SIG-M5 (cell line): ENCODE results near the gene DYNC1H1.

Experiments used
- DNase-seq: peaks from one replicate; lab custom pipeline; 2025; lab: John Stamatoyannopoulos, UW

DYNC1H1 gene

GRCh38 chr14:102088012-102088792 lies 123.8 kb downstream of the DYNC1H1 start:
- DNase-seq, result peak; percentile 32

DNA sequence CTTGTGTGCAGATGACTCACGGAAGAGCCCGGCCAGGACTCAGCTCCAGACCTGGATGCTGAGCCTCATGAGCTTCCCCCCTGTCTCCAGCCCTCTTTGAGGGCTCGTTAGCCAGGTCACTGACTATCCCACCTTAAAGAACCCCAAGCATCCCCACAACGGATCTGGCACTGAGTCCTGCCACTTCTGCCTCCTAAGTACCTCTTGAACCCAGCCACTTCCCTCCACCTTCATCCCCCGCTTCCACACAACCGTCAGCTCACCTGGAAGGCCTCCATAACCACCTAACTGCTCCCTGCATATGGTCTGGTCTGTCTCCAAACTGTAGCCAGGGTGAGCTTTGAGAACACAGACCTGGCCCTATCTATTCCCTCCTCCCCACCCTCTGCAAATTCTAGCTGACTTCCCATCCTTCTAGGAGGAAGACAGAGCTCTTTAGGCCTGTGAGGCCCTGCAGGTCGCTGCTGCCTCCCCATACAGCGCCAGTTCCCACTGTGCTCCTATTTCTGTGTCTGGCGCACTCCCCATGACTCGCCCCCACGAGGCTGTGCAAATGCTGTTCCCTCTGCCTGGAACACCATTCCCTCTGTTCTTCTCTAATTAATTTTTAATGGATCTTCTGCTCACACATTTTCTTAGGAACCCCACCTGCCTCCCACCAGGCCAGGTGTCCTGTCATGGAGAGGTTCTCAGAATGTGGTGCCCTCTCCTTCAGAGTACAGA lies 125.4 kb downstream of the DYNC1H1 start:
- no peak for DNase-seq

GRCh38 chr14:102090713-102091112 lies 126.3 kb downstream of the DYNC1H1 start:
- DNase-seq, result no peak

- DNase-seq, result no peak
These were observed 128.4 kb downstream of the DYNC1H1 start for GRCh38 chr14:102092806-102093205.

DNA sequence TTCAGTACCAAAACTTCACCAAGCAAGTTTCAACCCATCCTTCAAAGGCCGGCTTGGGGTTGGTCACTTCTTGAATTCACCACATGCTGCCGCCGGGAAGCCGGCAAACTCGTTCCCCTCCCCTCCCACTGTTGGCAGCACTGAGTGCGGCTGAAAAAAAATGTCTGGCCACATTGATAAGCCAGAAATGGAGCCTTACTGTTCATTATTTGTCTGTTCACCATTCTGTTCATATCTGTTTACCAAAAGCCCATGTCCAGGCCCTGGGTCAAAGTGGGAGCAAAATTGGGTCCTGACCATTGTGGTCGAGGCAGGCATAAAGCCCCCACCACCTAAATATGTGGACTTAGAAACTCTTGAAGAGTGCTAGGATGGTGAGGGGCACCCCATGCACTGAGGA lies 129.7 kb downstream of the DYNC1H1 start:
- no peak for DNase-seq

DNA sequence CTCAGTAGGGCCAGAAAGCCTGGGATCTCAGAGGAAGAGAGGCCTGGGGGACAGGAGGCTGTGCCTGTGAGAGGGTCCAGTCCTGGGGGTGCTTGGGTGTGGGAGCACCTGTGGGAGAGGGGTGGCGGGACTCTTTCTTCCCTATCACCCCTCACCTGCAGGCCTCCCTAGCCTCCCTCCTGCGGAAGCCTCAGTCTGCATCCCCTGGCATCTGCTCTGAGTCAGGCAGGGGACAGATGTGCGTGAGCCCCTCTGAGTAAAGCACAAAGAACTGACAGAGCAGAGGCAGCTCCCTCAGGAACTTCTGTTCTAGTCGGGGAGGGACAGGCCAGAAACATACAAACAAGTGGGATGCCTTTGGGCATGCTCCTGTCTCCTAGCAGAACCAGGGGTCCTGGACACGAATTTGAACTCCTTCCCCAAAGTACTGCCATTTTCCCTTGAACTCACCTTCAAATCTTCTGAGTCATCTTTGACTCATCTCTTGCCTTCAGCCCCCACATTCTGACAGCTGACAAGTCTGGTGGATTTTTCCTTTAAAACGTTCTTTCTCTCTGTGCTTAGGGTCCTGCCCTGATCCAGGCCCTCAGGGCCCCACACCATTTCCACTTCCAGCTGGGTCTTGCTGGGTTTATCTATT lies 131.0 kb downstream of the DYNC1H1 start:
- no peak for DNase-seq

- DNase-seq, result no peak
These were observed 131.6 kb downstream of the DYNC1H1 start for GRCh38 chr14:102095871-102096568.

DNA sequence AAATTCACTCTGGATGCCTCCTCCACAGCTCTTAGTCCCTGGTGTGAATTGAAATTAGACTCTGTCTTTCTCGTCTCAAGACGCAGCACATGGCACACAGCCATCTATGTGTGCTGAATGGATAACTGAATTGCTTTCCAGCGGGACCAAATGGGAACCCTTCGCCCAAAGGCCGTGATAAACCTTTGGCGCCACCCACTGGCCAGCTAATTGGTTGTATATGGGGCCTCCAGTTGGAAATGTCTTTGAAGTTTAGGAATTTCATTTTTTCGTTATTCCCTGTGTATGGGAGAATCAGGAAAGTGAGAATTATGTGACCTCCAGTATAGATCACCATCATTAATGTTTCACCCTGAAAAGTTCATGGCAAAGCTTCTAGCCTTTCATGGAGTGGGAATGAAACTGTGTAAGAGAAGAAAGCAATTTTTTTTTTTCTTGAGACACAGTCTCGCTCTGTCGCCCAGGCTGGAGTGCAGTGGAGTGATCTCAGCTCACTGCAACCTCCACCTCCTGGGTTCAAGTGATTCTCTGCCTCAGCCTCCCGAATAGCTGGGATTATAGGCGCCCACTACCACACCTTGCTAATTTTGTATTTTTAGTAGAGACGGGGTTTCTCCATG lies 132.3 kb downstream of the DYNC1H1 start:
- no peak for DNase-seq

GRCh38 chr14:102097441-102098135 lies 133.2 kb downstream of the DYNC1H1 start:
- no peak for DNase-seq

DNA sequence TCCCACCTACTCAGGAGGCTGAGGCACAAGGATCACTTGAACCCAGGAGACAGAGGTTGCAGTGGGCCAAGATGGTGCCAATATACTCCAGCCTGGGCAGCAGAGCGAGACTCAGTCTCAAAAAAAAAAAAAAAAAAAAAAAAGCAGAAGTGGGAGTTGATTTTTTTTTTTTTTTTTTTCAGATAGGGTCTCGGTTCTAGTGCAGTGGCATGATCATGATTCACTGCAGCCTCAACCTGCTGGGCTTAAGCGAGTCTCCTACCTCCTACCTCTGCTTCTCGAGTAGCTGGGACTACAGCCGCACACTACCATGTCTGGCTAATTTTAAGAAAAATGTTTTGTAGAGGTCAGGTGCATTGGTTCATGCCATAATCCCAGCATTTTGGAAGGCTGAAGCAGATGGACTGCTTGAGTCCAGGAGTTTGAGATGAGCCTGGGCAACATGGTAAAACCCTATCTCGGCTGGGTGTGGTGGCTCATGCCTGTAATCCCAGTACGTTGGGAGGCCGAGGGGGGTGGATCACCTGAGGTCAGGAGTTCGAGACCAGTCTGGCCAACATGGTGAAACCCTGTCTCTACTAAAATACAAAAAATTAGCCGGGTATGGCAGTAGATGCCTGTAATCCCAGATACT lies 138.8 kb downstream of the DYNC1H1 start:
- DNase-seq, result no peak

- no peak for DNase-seq
These were observed 141.0 kb downstream of the DYNC1H1 start for GRCh38 chr14:102105369-102105768.
